Thyroid gland (tissue), 4 donors: Measurements from ENCODE around the gene TSEN2.

ENCODE experiments used
- POLR2A ChIP-seq, 2 donors: fragments of 450-650 bp; IDR thresholded peaks; one replicate each; pipeline ENCODE4 v1.6.1; 2017; ENCODE audit warnings: antibody characterized with exemption in 2 of 2, mild to moderate bottlenecking in 2 of 2, moderate library complexity in 1 of 2
- TF ChIP-seq, protein P1 (sequence below), 6 experiments: fragments of 200-600 bp in 3 of 6; fragments of 450-650 bp in 3 of 6; sonication (generic) in 3 of 6; IDR thresholded peaks; one replicate each; pipeline ENCODE4 v1.5.1; 2016 to 2019; ENCODE audit warnings: antibody characterized with exemption in 6 of 6, mild to moderate bottlenecking in 2 of 6, inconsistent platforms in 1 of 6, moderate library complexity in 1 of 6

DNA sequence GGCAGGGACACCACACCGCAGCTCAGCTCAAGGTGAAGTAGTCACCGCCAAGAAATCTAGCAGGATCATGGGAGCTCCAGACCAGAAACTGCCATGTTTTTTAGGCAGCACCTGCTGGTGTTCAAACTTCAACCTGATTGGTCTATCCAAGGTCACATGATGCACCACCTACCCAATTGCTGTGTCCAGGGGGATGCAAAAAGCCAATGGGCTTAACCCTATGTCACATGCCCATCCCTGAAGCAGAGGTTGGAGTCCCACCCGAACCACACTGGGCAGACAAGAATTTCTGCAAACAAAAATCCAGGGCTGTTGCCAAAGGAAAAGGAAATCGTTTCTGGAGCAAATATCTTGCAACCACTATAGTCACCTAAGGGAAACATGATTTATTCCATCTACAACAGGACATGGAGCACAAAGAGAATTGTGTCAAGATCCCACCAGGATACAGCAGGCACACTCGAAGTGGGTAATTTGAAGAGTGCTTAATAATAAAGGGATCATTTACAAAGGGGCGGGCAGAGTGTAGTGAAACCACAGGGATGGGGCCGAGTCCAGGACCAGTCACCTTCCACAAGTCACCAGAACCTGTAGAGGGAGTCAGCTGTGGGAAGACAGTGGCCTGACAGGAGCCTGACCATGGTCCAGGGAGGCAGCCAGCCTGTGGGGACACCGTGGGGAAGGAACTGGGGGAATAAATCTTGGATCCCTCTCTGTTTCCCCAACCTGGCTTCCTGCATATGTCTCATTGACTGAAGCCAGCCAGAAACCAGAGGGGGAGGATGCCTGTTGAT, 34.2 kb upstream of the TSEN2 start:
- TF ChIP-seq POLR2A (IDR thresholded peaks at IDR 0.05): no peak
- TF ChIP-seq, protein P1, sequence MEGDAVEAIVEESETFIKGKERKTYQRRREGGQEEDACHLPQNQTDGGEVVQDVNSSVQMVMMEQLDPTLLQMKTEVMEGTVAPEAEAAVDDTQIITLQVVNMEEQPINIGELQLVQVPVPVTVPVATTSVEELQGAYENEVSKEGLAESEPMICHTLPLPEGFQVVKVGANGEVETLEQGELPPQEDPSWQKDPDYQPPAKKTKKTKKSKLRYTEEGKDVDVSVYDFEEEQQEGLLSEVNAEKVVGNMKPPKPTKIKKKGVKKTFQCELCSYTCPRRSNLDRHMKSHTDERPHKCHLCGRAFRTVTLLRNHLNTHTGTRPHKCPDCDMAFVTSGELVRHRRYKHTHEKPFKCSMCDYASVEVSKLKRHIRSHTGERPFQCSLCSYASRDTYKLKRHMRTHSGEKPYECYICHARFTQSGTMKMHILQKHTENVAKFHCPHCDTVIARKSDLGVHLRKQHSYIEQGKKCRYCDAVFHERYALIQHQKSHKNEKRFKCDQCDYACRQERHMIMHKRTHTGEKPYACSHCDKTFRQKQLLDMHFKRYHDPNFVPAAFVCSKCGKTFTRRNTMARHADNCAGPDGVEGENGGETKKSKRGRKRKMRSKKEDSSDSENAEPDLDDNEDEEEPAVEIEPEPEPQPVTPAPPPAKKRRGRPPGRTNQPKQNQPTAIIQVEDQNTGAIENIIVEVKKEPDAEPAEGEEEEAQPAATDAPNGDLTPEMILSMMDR (IDR thresholded peaks at IDR 0.05): no peak
